ENCODE measurements around the gene ZNF678. TPM values are rescaled to one million over a fixed set of nuclear protein-coding genes. Genes with fewer than 3 reads are reported as not detected.

Gene ZNF678
- total and polyA plus RNA-seq, 9 of the 15 experiments (the other 6 are each of a cell fraction or from before 2014, with no cell fraction given) = 3.0 to 16.8 (median 8.0) TPM

- CTCF ChIA-PET (ENCODE audit: low intra/inter-chr PET ratio) = no interaction called here
- DNase-seq (ENCODE audit: extremely low read depth in 1 of 4, low spot score in 3 of 4) (no peak), FAIRE-seq (no peak), ATAC-seq (no peak)
- Histone ChIP-seq H3K9me3 (replicated peaks; ENCODE audit: control insufficient read depth, insufficient read depth, low read depth, low read length) (no peaks in the 10 kb centered on the region; the same call in 1 of the 2 replicates), H3K9me1 (ENCODE audit: control insufficient read depth, insufficient read depth, low read length) (no peaks in the 10 kb centered on the region), H3K4me1 (replicated peaks in 1 of 2; ENCODE audit: control insufficient read depth in 2 of 2, insufficient read depth in 2 of 2, low read length in 2 of 2) (peaks cover 0 to 12% of the 10 kb centered on the region in 2 experiments; a peak in 1 of 5 replicates), H3K36me3 (ENCODE audit: control insufficient read depth, insufficient read depth, low read length) (no peaks in the 10 kb centered on the region), H3K27ac (ENCODE audit: extremely low read depth, low read depth, low read length) (no peak overlapping the region), H3K79me2 (ENCODE audit: control insufficient read depth, insufficient read depth, low read length) (no peaks in the 10 kb centered on the region), H3K27me3 (ENCODE audit: control insufficient read depth in 2 of 2, insufficient read depth in 2 of 2, low read length in 2 of 2) (no peaks in the 10 kb centered on the region), H2AFZ (ENCODE audit: low read depth, low read length) (no peak overlapping the region), H4K20me1 (replicated peaks; ENCODE audit: control insufficient read depth, insufficient read depth, low read length) (no peaks in the 10 kb centered on the region), H3K9ac (ENCODE audit: insufficient read depth in 1 of 2, low read depth in 2 of 2, low read length in 2 of 2) (no peak overlapping the region), H3K4me3 (no peak overlapping the region), H3K4me2 (ENCODE audit: insufficient read depth, low read length) (no peak overlapping the region)
- in situ Hi-C loops (cut with MboI) = no loop called here
- POLR2A ChIA-PET = interaction anchor here (0.6 to 2.3 kb wide), 2 partner anchors 20 to 1675 kb away, joined by 3 to 7 read pairs; partner anchors contain the start of gene ZNF678
- WGBS (ENCODE audit: insufficient coverage, low coverage, missing lambda C conversion rate) = 4% methylated on average over 14 of the region's 14 CpGs
- intact Hi-C loops (cut with micrococcal nuclease) = no loop called here
- BruUV-seq (replicated peaks) = no TSS peak
- TF ChIP-seq, protein P1, sequence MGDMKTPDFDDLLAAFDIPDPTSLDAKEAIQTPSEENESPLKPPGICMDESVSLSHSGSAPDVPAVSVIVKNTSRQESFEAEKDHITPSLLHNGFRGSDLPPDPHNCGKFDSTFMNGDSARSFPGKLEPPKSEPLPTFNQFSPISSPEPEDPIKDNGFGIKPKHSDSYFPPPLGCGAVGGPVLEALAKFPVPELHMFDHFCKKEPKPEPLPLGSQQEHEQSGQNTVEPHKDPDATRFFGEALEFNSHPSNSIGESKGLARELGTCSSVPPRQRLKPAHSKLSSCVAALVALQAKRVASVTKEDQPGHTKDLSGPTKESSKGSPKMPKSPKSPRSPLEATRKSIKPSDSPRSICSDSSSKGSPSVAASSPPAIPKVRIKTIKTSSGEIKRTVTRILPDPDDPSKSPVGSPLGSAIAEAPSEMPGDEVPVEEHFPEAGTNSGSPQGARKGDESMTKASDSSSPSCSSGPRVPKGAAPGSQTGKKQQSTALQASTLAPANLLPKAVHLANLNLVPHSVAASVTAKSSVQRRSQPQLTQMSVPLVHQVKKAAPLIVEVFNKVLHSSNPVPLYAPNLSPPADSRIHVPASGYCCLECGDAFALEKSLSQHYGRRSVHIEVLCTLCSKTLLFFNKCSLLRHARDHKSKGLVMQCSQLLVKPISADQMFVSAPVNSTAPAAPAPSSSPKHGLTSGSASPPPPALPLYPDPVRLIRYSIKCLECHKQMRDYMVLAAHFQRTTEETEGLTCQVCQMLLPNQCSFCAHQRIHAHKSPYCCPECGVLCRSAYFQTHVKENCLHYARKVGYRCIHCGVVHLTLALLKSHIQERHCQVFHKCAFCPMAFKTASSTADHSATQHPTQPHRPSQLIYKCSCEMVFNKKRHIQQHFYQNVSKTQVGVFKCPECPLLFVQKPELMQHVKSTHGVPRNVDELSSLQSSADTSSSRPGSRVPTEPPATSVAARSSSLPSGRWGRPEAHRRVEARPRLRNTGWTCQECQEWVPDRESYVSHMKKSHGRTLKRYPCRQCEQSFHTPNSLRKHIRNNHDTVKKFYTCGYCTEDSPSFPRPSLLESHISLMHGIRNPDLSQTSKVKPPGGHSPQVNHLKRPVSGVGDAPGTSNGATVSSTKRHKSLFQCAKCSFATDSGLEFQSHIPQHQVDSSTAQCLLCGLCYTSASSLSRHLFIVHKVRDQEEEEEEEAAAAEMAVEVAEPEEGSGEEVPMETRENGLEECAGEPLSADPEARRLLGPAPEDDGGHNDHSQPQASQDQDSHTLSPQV (IDR thresholded peaks at IDR 0.05) = no peak
- TF ChIP-seq, protein P2, sequence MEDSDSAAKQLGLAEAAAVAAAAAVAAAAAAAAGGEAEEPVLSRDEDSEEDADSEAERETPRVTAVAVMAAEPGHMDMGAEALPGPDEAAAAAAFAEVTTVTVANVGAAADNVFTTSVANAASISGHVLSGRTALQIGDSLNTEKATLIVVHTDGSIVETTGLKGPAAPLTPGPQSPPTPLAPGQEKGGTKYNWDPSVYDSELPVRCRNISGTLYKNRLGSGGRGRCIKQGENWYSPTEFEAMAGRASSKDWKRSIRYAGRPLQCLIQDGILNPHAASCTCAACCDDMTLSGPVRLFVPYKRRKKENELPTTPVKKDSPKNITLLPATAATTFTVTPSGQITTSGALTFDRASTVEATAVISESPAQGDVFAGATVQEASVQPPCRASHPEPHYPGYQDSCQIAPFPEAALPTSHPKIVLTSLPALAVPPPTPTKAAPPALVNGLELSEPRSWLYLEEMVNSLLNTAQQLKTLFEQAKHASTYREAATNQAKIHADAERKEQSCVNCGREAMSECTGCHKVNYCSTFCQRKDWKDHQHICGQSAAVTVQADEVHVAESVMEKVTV (CRISPR knock-in tag; IDR thresholded peaks at IDR 0.05) = no peak
- TF ChIP-seq, protein P3, sequence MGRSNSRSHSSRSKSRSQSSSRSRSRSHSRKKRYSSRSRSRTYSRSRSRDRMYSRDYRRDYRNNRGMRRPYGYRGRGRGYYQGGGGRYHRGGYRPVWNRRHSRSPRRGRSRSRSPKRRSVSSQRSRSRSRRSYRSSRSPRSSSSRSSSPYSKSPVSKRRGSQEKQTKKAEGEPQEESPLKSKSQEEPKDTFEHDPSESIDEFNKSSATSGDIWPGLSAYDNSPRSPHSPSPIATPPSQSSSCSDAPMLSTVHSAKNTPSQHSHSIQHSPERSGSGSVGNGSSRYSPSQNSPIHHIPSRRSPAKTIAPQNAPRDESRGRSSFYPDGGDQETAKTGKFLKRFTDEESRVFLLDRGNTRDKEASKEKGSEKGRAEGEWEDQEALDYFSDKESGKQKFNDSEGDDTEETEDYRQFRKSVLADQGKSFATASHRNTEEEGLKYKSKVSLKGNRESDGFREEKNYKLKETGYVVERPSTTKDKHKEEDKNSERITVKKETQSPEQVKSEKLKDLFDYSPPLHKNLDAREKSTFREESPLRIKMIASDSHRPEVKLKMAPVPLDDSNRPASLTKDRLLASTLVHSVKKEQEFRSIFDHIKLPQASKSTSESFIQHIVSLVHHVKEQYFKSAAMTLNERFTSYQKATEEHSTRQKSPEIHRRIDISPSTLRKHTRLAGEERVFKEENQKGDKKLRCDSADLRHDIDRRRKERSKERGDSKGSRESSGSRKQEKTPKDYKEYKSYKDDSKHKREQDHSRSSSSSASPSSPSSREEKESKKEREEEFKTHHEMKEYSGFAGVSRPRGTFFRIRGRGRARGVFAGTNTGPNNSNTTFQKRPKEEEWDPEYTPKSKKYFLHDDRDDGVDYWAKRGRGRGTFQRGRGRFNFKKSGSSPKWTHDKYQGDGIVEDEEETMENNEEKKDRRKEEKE (IDR thresholded peaks at IDR 0.05; ENCODE audit: borderline replicate concordance in 1 of 2, control insufficient read depth in 1 of 2, low read depth in 2 of 2, low read length in 1 of 2) = no peak
- TF ChIP-seq RBBP5 (IDR thresholded peaks at IDR 0.05; ENCODE audit: borderline replicate concordance, insufficient read depth, low read length, poor library complexity, severe bottlenecking) (no peak), RAD21 (CRISPR knock-in tag; conservative IDR thresholded peaks at IDR 0.05 in 1 of 2, IDR thresholded peaks at IDR 0.05 in 1 of 2) (no peak), FOXJ3 (CRISPR knock-in tag; IDR thresholded peaks at IDR 0.05) (no peak), MIER1 (IDR thresholded peaks at IDR 0.05; ENCODE audit: low read depth) (no peak), ZNF274 (IDR thresholded peaks at IDR 0.05; ENCODE audit: borderline replicate concordance, low read depth, low read length) (no peak), NCOA4 (IDR thresholded peaks at IDR 0.05; ENCODE audit: partially characterized antibody) (no peak), ZNF134 (CRISPR knock-in tag; conservative IDR thresholded peaks at IDR 0.05) (no peak)
These were observed 19.9 kb upstream of the ZNF678 start for GRCh38 chr1:227543283-227544066.

Measured in K562 (cell line).